IMR-90 (cell line): ENCODE data around the gene PPY. TPM values are rescaled to one million over a fixed set of nuclear protein-coding genes. Genes with fewer than 3 reads are reported as not detected.

ENCODE experiments used
- ATAC-seq: fragments of 200-7000 bp; cut with Tn5 transposase; 2 replicates; pipeline ENCODE4 v1.9.1; 2020; ENCODE audit warnings: low read depth, mild to moderate bottlenecking, moderate library complexity
- BruUV-seq: library from RNA; stranded (reverse); fragments of 400-500 nt; replicated peaks from 2 replicates; lab custom pipeline; 2021; lab: Mats Ljungman, UMichigan
- CTCF ChIA-PET: fragments of 300-600 bp; formaldehyde crosslinking; extraction: SDS; loops from one replicate; lab custom pipeline; 2021; ENCODE audit warnings: antibody characterized with exemption; lab: Yijun Ruan, JAX
- POLR2A ChIA-PET: fragments of 300-600 bp; sonication (Branson Sonifier 250); formaldehyde crosslinking; loops from one replicate; lab custom pipeline; 2022; ENCODE audit warnings: antibody characterized with exemption; ENCODE audit not compliant: unreplicated experiment; lab: Charles Lee
- DNase-seq: peaks from one replicate; pipeline ENCODE4 v3.0.0; 2013
- H2AFZ ChIP-seq: replicated peaks from 2 replicates; pipeline ENCODE3; 2013; ENCODE audit warnings: low read length, mild to moderate bottlenecking; ENCODE audit not compliant: poor library complexity
- H2AK5ac ChIP-seq: 2 replicates; pipeline ENCODE4 v1.6.1; 2013; ENCODE audit warnings: low read depth, low read length, inconsistent platforms
- H2AK9ac ChIP-seq: replicated peaks from 2 replicates; pipeline ENCODE3; 2013; ENCODE audit warnings: mild to moderate bottlenecking, low read depth, low read length, moderate library complexity; ENCODE audit not compliant: poor library complexity
- H2BK120ac ChIP-seq: 2 replicates; pipeline ENCODE4 v1.6.1; 2013; ENCODE audit warnings: low read depth, low read length, inconsistent platforms
- H2BK15ac ChIP-seq: 3 replicates; pipeline ENCODE4 v1.6.1; 2013; ENCODE audit warnings: low read depth, low read length, inconsistent platforms
- H2BK20ac ChIP-seq: 2 replicates; pipeline ENCODE4 v1.6.1; 2013; ENCODE audit warnings: low read depth, mild to moderate bottlenecking, inconsistent platforms, low read length, moderate library complexity
- H2BK5ac ChIP-seq: 2 replicates; pipeline ENCODE4 v1.6.1; 2013; ENCODE audit warnings: mild to moderate bottlenecking, low read depth, low read length, inconsistent platforms; ENCODE audit not compliant: poor library complexity, severe bottlenecking
- H3K14ac ChIP-seq: replicated peaks from 2 replicates; pipeline ENCODE4 v1.6.1; 2013; ENCODE audit warnings: low read depth, low read length, inconsistent platforms
- H3K18ac ChIP-seq: 2 replicates; pipeline ENCODE4 v1.6.1; 2013; ENCODE audit warnings: low read depth, low read length, control low read depth
- H3K23ac ChIP-seq: 2 replicates; pipeline ENCODE4 v1.6.1; 2013; ENCODE audit warnings: low read depth, low read length, inconsistent platforms
- H3K27ac ChIP-seq: 2 replicates; pipeline ENCODE4 v1.5.1; 2013; ENCODE audit warnings: mild to moderate bottlenecking, control low read depth, low read length; ENCODE audit not compliant: insufficient read depth
- H3K27me3 ChIP-seq: 2 replicates; pipeline ENCODE4 v1.6.1; 2013; ENCODE audit warnings: low read length; ENCODE audit not compliant: control insufficient read depth, insufficient read depth
- H3K36me3 ChIP-seq: 2 replicates; pipeline ENCODE4 v1.6.1; 2013; ENCODE audit warnings: low read length, mixed read lengths; ENCODE audit not compliant: control insufficient read depth, insufficient read depth
- H3K4ac ChIP-seq: 2 replicates; pipeline ENCODE4 v1.6.1; 2013; ENCODE audit warnings: low read depth, low read length, inconsistent platforms
- H3K4me1 ChIP-seq: 2 replicates; pipeline ENCODE4 v1.6.1; 2013; ENCODE audit warnings: low read length, mixed read lengths; ENCODE audit not compliant: control insufficient read depth, insufficient read depth
- H3K4me2 ChIP-seq: 2 replicates; pipeline ENCODE4 v1.6.1; 2013; ENCODE audit warnings: low read depth, mild to moderate bottlenecking, control low read depth, low read length, moderate library complexity
- H3K4me3 ChIP-seq: 2 replicates; pipeline ENCODE4 v1.5.1; 2013; ENCODE audit warnings: low read depth, mild to moderate bottlenecking, control low read depth, low read length, moderate library complexity; ENCODE audit not compliant: insufficient read depth
- H3K56ac ChIP-seq: 2 replicates; pipeline ENCODE4 v1.6.1; 2013; ENCODE audit warnings: low read length, inconsistent platforms; ENCODE audit not compliant: insufficient read depth; ENCODE audit errors: extremely low read depth
- H3K79me1 ChIP-seq, 2 experiments: 2 replicates each; pipeline ENCODE4 v1.6.1; 2013; ENCODE audit warnings: low read length in 2 of 2, inconsistent platforms in 1 of 2, low read depth in 1 of 2
- H3K9ac ChIP-seq: 2 replicates; pipeline ENCODE4 v1.6.1; 2013; ENCODE audit warnings: low read depth, low read length, control low read depth
- H3K9me1 ChIP-seq: 2 replicates; pipeline ENCODE4 v1.6.1; 2013; ENCODE audit warnings: low read length, inconsistent platforms; ENCODE audit not compliant: insufficient read depth
- H3K9me3 ChIP-seq: 2 replicates; pipeline ENCODE4 v1.6.1; 2013; ENCODE audit warnings: low read length; ENCODE audit not compliant: control insufficient read depth, insufficient read depth
- H4K20me1 ChIP-seq: 2 replicates; pipeline ENCODE4 v1.6.1; 2013; ENCODE audit warnings: low read length, inconsistent platforms; ENCODE audit not compliant: insufficient read depth
- H4K5ac ChIP-seq: 2 replicates; pipeline ENCODE4 v1.6.1; 2013; ENCODE audit warnings: mild to moderate bottlenecking, low read depth, low read length, control low read depth
- H4K8ac ChIP-seq, 2 experiments: 2 replicates each; pipeline ENCODE4 v1.6.1; 2013; ENCODE audit warnings: low read depth in 2 of 2, low read length in 2 of 2, control low read depth in 1 of 2, inconsistent platforms in 1 of 2
- H4K91ac ChIP-seq: 2 replicates; pipeline ENCODE4 v1.6.1; 2013; ENCODE audit warnings: low read depth, low read length, inconsistent platforms; ENCODE audit not compliant: insufficient read depth
- BHLHE40 ChIP-seq: fragments of 150-350 bp; IDR thresholded peaks from 2 replicates; pipeline ENCODE4 v1.6.1; 2016; ENCODE audit warnings: mild to moderate bottlenecking, low read depth, low read length
- CEBPB ChIP-seq: IDR thresholded peaks from 2 replicates; pipeline ENCODE4 v1.6.1; 2012; ENCODE audit warnings: low read depth, low read length, improper control_type of control experiment
- CHD1 ChIP-seq: IDR thresholded peaks from 2 replicates; pipeline ENCODE4 v1.6.1; 2012; ENCODE audit warnings: low read depth, low read length, improper control_type of control experiment
- ELK1 ChIP-seq: fragments of 150-350 bp; IDR thresholded peaks from 2 replicates; pipeline ENCODE4 v1.6.1; 2016; ENCODE audit warnings: low read depth, mild to moderate bottlenecking, low read length, moderate library complexity, borderline replicate concordance
- FOS ChIP-seq: fragments of 150-350 bp; IDR thresholded peaks from 2 replicates; pipeline ENCODE4 v1.6.1; 2016; ENCODE audit warnings: low read depth, low read length
- MAFK ChIP-seq: IDR thresholded peaks from 2 replicates; pipeline ENCODE4 v1.6.1; 2012; ENCODE audit warnings: low read depth, low read length, improper control_type of control experiment
- MAZ ChIP-seq: IDR thresholded peaks from 2 replicates; pipeline ENCODE4 v1.6.1; 2012; ENCODE audit warnings: low read depth, mild to moderate bottlenecking, low read length, improper control_type of control experiment, moderate library complexity, borderline replicate concordance
- MXI1 ChIP-seq: IDR thresholded peaks from 2 replicates; pipeline ENCODE4 v1.6.1; 2012; ENCODE audit warnings: low read depth, mild to moderate bottlenecking, low read length, moderate library complexity, borderline replicate concordance
- NFE2L2 ChIP-seq: fragments of 150-350 bp; IDR thresholded peaks from 2 replicates; pipeline ENCODE4 v1.6.1; 2016; ENCODE audit warnings: low read depth, mild to moderate bottlenecking, low read length
- POLR2A ChIP-seq: IDR thresholded peaks from 2 replicates; pipeline ENCODE4 v1.6.1; 2012; ENCODE audit warnings: mild to moderate bottlenecking, low read depth, low read length
- RAD21 ChIP-seq: IDR thresholded peaks from 2 replicates; pipeline ENCODE4 v1.6.1; 2012; ENCODE audit warnings: low read length, improper control_type of control experiment
- RCOR1 ChIP-seq: IDR thresholded peaks from 2 replicates; pipeline ENCODE4 v1.6.1; 2012; ENCODE audit warnings: mild to moderate bottlenecking, low read length, improper control_type of control experiment; ENCODE audit not compliant: insufficient replicate concordance
- RFX5 ChIP-seq: IDR thresholded peaks from 2 replicates; pipeline ENCODE4 v1.8.0; 2012; ENCODE audit warnings: low read depth, mild to moderate bottlenecking, low read length, moderate library complexity
- SMC3 ChIP-seq: fragments of 150-350 bp; IDR thresholded peaks from 2 replicates; pipeline ENCODE4 v1.6.1; 2016; ENCODE audit warnings: low read depth, mild to moderate bottlenecking, antibody characterized with exemption, low read length, moderate library complexity
- WGBS, 2 experiments: methylation state at CpG; one replicate each; pipeline versions ENCODE4 v1.1.5 to v1.1.7; 2013; ENCODE audit warnings: missing lambda C conversion rate in 2 of 2; ENCODE audit not compliant: insufficient read length in 1 of 2; ENCODE audit errors: extremely low coverage in 2 of 2; 5-methylcytosine and 5-hydroxymethylcytosine counted together
- dilution Hi-C: fragments of 300-500 bp; cut with HindIII; formaldehyde crosslinking; loops from one replicate; pipeline ENCODE4 v1.14.3; 2018; ENCODE audit warnings: low sequenced_read_pairs; ENCODE audit not compliant: unreplicated experiment
- in situ Hi-C: fragments of 300-500 bp; cut with MboI; formaldehyde crosslinking; loops from 3 replicates; pipeline ENCODE4 v1.14.3; 2019; ENCODE audit warnings: low sequenced_read_pairs, inconsistent platforms, mixed read lengths
- intact Hi-C: fragments of 100-400 bp; cut with micrococcal nuclease; formaldehyde crosslinking; loops from 2 replicates; pipeline ENCODE4 v1.10.0; 2022
- polyA plus RNA-seq, 3 experiments: library from polyadenylated mRNA; depleted of rRNA; stranded (reverse); fragments of >200 nt; gene quantifications; 2 replicates each; pipeline ENCODE4 v1.2.3, GENCODE V29; 2012; ENCODE audit warnings: low replicate concordance in 1 of 3
- total RNA-seq: library from RNA; depleted of rRNA; stranded (reverse); fragments of >200 nt; gene quantifications from 2 replicates; pipeline ENCODE4 v1.2.3, GENCODE V29; 2012
- TF ChIP-seq, protein P1 (sequence below): conservative IDR thresholded peaks from 2 replicates; pipeline ENCODE4 v1.5.1; 2012; ENCODE audit warnings: mild to moderate bottlenecking, low read depth, low read length, improper control_type of control experiment
- TF ChIP-seq, protein P2 (sequence below): fragments of 150-350 bp; IDR thresholded peaks from 2 replicates; pipeline ENCODE4 v1.6.1; 2017; ENCODE audit warnings: mild to moderate bottlenecking, antibody characterized with exemption, low read length, low read depth

Gene PPY
- total and polyA plus RNA-seq, 2 of the 4 experiments (the other 2 are of a cell fraction): not detected

DNA sequence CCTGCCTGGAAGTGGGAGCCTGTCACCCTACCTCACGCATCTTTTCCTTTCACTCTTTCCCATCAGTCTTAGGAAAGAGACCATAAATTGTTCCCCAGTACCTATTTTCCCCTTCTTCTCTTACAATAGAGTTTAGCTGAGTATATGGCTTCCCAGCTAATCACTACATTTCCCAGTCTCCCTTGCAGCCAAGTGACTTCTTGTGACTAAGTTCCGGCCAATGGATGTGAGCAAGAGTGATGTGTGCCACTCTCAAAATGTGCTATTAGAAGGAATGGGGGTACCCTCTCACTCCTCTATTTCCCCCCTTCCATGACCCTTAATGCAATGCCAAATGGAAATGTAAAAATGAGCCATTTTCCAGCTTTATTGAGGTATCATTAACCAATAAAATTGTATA is 19.7 kb upstream of the PPY start:
- no peaks in the 10 kb centered on the region; the same call in 1 of the 2 replicates for H4K20me1 ChIP-seq
- ChIA-PET CTCF (no interaction called here), POLR2A (no interaction called here)
- H3K27ac ChIP-seq: no peak overlapping the region
- no peak overlapping the region for H3K4me3 ChIP-seq
- no peak overlapping the region for H4K5ac ChIP-seq
- no peak overlapping the region for H2AK5ac ChIP-seq
- no peak overlapping the region for H3K14ac ChIP-seq
- no peak overlapping the region for H3K4ac ChIP-seq
- no peak overlapping the region for H4K8ac ChIP-seq
- H3K4me2 ChIP-seq: no peak overlapping the region
- no peaks in the 10 kb centered on the region for H3K36me3 ChIP-seq
- in situ Hi-C loops: no loop called here
- no peak overlapping the region for H2BK15ac ChIP-seq
- no peaks in the 10 kb centered on the region for H3K9me1 ChIP-seq
- H3K23ac ChIP-seq: no peak overlapping the region
- no peaks in the 10 kb centered on the region for H3K4me1 ChIP-seq
- no peaks in the 10 kb centered on the region for H3K79me1 ChIP-seq
- H3K27me3 ChIP-seq: peaks cover 26% of the 10 kb centered on the region
- H2BK5ac ChIP-seq: no peak overlapping the region
- dilution Hi-C loops: no loop called here
- WGBS, 2 experiments: 80% methylated on average over 1 of the region's 2 CpGs; no CpG with 5 or more reads in 1 of the 2 experiments
- no peak overlapping the region for H2BK20ac ChIP-seq
- H3K9me3 ChIP-seq: no peaks in the 10 kb centered on the region
- no peak overlapping the region for H2BK120ac ChIP-seq
- H3K9ac ChIP-seq: no peak overlapping the region
- no peak for DNase-seq
- H2AFZ ChIP-seq: no peak overlapping the region
- no peak overlapping the region for H4K91ac ChIP-seq
- H3K18ac ChIP-seq: no peak overlapping the region
- TF ChIP-seq, protein P1, sequence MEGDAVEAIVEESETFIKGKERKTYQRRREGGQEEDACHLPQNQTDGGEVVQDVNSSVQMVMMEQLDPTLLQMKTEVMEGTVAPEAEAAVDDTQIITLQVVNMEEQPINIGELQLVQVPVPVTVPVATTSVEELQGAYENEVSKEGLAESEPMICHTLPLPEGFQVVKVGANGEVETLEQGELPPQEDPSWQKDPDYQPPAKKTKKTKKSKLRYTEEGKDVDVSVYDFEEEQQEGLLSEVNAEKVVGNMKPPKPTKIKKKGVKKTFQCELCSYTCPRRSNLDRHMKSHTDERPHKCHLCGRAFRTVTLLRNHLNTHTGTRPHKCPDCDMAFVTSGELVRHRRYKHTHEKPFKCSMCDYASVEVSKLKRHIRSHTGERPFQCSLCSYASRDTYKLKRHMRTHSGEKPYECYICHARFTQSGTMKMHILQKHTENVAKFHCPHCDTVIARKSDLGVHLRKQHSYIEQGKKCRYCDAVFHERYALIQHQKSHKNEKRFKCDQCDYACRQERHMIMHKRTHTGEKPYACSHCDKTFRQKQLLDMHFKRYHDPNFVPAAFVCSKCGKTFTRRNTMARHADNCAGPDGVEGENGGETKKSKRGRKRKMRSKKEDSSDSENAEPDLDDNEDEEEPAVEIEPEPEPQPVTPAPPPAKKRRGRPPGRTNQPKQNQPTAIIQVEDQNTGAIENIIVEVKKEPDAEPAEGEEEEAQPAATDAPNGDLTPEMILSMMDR: no peak
- TF ChIP-seq POLR2A (no peak), BHLHE40 (no peak), RCOR1 (no peak), MXI1 (no peak), ELK1 (no peak), RAD21 (no peak), CEBPB (no peak), CHD1 (no peak), MAZ (no peak), RFX5 (no peak), SMC3 (no peak), FOS (no peak), NFE2L2 (no peak), MAFK (no peak)
- TF ChIP-seq, protein P2, sequence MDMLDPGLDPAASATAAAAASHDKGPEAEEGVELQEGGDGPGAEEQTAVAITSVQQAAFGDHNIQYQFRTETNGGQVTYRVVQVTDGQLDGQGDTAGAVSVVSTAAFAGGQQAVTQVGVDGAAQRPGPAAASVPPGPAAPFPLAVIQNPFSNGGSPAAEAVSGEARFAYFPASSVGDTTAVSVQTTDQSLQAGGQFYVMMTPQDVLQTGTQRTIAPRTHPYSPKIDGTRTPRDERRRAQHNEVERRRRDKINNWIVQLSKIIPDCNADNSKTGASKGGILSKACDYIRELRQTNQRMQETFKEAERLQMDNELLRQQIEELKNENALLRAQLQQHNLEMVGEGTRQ: no peak
- ATAC-seq: no peak
- no peak overlapping the region for H3K56ac ChIP-seq
- intact Hi-C loops: no loop called here
- H2AK9ac ChIP-seq: no peak overlapping the region
- no TSS peak for BruUV-seq
